Inflammatory macrophage treated with lipopolysaccharide for 1 hour (primary cell): ENCODE results near the gene CLIP2.
"Not testable (repeated sequence)": the region's sequence is repeated elsewhere in the genome, so short reads cannot be mapped to it uniquely, and the experiment has no call there.

ENCODE experiments used
- DNase-seq, 2 donors: peaks; one replicate each; pipeline ENCODE4 v3.0.0-alpha.2; 2020 to 2022

Gene CLIP2

DNA sequence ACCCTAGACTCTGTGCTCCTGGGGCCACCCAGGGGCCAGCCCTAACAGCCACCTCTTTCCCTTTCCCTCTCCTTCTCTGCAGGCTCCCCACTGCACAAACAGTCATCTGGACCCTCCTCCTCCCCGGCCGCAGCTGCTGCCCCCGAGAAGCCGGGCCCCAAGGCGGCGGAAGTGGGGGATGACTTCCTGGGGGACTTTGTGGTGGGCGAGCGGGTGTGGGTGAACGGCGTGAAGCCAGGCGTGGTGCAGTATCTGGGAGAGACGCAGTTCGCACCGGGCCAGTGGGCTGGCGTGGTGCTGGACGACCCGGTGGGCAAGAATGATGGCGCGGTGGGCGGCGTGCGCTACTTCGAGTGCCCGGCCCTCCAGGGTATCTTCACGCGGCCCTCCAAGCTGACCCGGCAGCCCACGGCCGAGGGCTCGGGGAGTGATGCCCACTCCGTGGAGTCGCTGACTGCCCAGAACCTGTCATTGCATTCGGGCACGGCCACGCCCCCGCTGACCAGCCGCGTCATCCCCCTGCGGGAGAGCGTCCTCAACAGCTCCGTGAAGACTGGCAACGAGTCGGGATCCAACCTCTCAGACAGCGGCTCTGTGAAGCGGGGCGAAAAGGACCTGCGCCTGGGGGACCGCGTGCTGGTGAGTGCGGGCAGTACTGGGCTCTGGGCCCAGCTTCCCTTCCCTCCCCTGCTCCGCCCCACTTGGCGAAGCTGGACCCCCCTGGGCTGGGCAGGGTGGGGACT is 49.3 kb downstream of the CLIP2 start:
- no peak for DNase-seq

DNA sequence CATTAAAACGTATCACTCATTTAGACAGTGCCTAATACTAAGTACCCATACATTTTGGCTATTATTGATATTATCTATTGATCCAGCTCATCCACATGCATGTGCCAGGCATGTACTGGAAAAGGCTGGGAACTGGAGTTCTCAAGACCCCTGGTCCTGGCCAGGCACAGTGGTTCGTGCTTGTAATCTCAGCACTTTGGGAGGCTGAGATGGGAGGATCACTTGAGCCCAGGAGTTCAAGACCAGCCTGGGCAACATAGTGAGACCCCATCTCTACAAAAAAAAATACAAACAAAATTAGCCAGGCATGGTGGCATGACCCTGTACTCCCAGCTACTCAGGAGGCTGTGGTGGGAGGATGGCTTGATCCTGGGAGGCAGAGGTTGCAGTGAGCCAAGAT is 50.4 kb downstream of the CLIP2 start:
- not testable (repeated sequence) for DNase-seq

DNA sequence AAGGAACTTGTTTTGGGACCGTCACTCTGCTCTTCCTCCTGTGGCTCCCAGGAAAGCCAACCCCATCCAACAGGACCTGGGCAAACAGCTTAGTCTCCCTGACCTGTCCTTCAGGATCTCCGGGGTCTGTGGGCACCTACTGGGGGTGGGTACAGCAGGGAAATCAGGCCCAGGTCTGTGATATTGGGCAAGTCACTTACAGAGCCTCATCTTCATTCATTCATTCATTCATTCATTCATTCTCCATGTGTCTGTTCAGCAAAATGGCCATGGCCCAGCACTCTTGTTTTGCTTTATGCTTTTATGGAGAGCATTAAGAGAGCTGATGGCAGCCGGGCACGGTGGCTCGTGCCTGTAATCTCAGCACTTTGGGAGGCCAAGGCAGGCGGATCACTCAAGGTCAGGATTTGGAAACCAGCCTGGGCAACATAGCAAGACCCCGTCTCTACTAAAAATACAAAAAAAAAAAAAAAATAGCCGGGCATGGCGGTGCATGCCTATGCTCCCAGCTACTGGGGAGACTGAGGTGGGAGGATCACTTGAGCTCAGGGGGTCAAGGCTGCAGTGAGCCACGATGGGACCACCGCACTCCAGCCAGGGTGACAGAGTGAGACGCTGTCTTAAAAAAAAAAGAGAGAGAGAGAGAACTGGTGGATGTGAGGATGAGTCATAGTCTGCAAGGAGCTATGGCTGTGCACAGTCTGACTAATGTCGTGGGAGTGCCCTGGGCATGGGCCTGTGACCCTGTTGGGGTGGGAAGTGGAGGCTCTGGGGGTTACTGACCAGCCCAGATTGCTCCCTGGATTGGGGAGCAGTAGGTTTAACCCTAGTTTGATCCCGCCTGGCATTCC is 54.3 kb downstream of the CLIP2 start:
- peak; percentile 52 to 87 for DNase-seq

DNA sequence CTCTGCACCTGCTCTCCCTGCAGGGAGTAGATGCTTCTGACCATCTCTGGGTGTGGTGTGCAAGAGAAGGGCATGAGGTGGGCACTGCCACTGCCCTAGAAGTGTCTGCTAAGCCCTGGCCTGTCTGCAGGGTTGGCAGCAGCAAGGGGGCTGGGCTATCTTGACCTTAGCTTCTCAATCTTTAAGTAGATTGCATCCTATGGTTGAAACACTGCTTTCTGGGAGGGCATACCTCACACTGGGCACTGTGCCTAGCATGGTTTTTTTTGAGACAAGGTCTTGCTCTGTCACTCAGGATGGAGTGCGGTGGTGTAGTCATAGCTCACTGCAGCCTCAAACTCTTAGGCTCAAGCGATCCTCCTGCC is 54.9 kb downstream of the CLIP2 start:
- no peak for DNase-seq

DNA sequence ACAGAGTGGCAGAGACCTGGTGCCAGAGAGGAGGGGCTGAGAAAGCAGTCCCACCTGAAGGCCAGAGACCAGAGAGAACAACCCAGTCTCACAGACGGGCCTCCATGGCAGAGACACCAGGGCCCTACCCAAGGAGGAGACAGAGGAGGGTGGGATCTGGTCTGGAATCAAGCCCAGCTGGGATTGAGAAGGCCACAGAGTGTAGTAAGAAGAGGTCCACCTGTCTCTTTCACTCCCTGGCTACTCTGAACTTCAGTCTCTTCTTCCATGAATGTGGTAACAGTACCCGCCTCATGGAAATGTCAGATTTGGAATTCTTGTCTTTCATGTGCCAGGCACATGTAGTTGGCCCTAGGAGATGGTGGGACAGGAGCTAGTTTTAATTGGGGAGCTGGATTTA is 55.6 kb downstream of the CLIP2 start:
- DNase-seq, result no peak

DNA sequence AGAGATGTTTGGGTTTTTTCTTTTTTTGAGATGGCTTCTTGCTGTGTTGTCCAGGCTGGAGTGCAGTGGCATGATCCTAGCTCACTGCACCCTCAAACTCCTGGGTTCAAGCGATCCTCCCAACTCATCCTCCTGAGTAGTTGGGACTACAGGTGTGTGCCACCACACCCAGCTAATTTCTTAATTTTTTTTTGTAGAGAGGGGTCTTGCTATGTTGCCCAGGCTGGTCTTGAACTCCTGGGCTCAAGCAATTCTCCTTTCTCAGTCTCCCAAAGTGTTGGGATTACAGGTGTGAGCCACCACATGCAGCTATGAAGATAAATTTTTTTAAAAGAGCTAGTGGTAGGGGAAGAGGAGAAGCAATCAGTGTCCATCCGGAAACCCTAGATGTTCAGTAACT is 56.8 kb downstream of the CLIP2 start:
- DNase-seq, result no peak

DNA sequence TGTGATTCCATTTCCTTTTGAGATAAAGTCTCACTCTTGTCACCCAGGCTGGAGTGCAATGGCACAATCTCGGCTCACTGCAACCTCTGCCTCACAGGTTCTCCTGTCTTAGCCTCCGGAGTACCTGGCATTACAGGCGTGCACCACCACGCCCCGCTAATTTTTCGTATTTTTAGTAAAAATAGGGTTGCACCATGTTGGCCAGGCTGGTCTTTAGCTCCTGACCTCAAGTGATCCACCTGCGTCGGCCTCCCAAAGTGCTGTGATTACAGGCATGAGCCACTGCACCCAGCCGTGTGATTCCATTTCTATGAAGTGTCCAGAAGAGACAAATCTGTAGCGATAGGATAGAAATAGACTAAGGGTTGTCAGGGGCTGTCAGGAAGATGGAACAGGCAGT is 60.4 kb downstream of the CLIP2 start:
- DNase-seq, result no peak

DNA sequence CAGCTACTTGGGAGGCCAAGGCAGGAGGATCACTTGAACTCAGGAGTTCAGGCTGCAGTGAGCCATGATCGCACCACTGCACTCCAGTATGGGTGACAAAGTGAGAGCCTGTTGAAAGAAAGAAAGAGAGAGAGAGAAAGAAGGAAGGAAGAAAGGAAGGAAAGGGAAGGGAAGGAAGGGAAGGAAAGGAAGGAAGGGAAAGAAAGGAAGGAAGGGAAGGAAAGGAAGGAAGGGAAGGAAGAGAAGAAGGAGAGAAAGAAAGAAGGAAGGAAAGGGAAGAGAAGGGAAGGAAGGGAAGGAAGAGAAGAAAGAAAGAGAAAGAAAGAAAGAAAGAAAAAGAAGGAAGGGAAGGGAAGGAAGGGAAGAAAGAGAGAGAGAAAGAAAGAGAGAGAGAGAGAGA is 61.5 kb downstream of the CLIP2 start:
- no peak for DNase-seq

DNA sequence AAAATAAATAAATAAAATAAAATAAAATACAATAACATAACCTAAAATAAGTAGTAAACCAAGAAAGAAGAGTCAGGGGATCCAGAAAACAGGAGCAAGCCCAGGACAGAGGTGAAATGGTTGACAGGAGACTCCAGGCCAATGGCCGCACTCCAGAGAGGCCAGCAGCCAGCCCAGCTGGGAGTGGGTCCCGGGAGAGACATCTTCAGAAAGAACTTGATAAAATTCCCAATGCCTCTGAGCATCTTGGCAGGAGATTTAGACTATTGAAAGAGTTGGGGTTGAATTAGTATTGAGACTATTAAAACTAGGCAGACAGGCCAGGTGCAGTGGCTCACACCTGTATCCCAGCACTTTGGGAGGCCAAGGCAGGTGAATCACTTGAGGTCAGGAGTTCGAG is 62.6 kb downstream of the CLIP2 start:
- no peak for DNase-seq

DNA sequence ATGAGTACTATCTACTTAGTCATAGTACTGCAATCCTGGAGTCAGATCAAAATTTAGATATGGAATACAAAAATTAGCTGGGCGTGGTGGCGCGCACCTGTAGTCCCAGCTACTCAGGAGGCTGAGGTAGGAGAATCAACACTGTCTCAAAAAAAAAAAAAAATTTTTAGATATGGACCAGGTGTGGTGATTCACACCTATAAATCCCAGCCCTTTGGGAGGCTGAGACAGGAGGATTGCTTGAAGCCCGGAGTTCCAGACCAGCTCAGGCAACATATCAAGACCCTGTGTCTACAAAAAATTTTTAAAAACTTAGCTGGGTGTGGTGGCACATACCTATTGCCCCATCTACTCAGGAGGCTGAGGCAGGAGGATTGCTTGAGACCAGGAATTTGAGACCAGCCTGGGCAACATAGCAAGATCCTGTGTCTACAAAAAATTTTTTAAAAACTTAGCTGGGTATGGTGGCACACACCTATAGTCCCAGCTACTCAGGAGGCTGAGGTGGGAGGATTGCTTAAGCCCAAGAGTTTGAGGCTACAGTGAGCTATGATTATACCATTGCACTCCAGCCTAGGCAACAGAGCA is 63.4 kb downstream of the CLIP2 start:
- not testable (repeated sequence) for DNase-seq

DNA sequence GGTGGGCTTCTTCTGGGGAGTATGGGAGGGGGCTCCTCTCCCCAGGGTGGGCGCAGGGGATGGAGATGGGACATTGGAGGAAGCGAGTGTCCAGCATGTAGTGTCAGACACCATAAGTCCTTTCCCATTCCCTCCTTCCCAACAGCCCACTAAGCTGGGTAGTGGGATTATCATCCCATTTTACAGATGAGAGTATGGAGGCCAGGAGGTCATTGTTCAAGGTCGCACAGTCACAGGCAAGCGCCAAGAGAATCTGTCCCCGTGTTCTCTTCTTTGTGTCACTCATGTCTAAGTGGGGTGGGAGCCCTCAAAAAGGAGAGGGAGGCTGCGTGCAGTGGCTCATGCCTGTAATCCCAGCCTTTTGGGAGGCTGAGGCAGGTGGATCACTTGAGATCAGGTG is 64.8 kb downstream of the CLIP2 start:
- no peak for DNase-seq

DNA sequence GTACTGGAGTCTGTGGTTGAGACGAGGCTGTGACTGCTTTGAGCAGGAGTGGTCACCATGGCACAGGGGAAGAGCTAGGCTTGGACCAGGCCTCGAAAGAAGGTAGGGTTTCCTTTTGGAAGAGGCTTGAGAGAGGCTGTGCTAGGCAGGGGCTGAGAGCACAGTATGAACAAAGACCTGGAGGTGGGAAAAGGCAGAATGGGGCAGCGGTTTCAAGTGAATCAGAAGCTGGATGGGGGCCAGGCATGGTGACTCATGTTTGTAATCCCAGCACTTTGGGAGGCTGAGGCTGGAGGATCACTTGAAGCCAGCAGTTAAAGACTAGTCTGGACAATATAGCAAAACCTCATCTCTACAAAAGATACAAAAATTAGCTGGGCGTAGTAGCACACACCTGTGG is 65.9 kb downstream of the CLIP2 start:
- DNase-seq, result peak in 1 of 2 donors; percentile 9

DNA sequence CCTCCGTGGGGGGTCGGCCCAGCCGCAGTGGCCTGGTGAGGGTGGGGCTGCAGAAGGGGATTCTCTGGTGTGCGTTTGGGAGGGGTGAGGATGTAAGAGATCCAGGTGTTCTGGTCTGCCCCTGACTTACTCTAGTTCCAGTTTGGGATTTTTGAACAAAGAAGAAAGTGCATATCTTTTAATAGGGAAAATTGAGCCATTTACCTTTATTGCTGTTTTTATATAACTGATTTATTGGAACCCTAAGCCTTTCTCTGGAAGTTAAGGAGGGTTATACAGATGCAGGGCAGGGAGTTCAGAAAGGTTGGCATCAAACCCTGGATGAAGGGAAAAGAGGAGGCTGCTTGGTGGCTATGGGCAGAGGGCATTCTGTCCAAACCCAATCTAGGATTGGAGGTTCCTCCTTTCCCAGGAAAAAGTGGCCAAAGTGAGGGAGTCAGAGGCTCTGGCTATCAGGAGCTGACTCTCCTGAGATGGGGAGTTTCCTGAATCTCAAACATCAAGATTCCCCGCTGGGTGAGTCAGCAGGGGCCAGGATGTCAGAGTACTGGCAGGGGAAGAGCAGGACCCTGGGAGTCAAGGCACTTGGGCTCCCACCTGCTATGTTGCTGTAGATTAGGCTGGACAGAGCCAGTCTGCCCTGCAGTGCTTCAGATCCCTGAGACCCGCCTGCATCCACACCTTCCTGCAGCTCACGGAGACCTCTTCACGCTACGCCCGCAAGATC is 67.5 kb downstream of the CLIP2 start:
- no peak for DNase-seq

DNA sequence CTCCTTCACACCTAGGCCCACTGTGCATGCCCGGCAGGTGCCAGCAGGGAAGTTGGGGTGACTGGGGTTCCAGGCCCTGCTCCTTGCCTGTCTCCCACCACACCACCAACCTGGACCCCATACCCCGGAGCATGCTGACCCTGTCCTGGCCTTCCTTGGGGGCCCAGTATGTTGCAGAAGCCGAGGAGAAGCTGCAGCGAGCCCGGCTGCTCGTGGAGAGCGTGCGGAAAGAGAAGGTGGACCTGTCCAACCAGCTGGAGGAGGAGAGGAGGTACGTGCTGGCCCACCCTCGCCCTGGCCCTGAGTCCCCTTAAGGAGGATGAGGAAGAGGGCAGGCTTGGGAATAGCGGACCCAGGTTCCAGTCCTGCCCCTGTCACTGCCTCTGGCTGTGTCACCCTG is 70.8 kb downstream of the CLIP2 start:
- no peak for DNase-seq

DNA sequence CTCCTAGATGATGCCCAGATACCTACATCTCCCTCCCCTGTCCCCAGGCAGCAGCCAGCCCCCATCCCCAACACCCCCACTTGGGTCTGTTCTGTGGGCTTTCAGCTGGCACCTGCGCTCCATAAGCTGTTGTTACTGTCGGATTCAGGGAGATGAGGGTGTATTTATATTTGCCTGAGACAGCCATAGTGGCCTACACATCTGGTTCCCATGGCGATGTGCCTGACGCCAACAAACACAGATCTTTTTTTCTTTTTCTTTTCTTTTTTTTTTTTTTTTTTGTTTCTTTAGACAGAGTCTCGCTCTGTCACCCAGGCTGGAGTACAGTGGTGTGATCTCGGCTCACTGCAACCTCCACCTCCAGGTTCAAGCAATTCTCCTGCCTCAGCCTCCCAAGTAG is 73.1 kb downstream of the CLIP2 start:
- DNase-seq, result no peak

DNA sequence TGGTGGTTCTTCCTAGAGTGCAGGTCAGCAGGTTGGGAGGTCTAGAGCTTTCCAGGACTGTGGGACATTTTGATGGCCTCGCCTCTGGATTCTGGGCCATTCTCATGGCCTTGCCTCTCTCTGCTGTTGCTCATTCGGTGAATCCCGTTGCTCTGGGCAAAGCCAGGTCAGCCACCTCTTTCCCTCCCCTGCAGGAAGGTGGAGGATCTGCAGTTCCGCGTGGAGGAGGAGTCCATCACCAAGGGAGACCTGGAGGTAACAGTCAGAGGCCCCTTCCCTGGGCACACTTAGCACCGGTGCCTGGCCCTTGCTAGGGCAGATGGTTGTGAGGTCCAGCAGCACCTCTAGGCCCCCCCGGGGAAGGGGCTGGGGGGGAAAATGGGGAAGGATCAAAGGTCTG is 74.9 kb downstream of the CLIP2 start:
- no peak for DNase-seq

DNA sequence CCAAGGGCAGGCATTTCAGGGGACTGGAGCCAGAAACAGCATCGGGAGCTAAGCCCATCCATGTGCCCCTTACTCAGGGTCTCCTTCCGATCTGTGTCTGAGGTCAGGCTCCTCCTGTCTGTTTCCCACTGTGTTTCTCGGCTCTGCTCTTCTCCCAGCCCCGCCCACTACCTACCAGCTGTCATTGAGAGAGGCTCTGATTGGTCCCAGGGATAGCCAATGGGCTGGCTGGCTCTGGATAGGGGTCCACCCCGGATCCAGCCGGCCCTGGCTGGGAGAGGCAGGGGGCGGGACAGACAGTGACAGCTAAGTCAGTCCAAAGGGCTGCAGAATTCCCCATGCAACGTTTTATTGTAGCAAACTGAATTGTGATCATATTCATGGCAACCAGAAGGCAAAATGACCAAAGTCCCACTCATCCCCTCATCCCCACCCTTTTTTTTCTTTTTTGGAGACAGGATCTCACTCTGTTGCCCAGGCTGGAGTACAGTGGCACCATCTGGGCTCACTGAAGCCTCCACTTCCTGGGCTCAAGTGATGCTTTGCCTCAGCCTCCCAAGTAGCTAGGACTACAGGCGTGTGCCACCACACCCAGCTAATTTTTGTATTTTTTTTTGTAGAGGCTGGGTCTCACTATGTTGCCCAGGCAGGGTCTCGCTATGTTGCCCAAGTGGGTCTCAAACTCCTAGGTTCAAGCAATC is 76.3 kb downstream of the CLIP2 start:
- no peak for DNase-seq

DNA sequence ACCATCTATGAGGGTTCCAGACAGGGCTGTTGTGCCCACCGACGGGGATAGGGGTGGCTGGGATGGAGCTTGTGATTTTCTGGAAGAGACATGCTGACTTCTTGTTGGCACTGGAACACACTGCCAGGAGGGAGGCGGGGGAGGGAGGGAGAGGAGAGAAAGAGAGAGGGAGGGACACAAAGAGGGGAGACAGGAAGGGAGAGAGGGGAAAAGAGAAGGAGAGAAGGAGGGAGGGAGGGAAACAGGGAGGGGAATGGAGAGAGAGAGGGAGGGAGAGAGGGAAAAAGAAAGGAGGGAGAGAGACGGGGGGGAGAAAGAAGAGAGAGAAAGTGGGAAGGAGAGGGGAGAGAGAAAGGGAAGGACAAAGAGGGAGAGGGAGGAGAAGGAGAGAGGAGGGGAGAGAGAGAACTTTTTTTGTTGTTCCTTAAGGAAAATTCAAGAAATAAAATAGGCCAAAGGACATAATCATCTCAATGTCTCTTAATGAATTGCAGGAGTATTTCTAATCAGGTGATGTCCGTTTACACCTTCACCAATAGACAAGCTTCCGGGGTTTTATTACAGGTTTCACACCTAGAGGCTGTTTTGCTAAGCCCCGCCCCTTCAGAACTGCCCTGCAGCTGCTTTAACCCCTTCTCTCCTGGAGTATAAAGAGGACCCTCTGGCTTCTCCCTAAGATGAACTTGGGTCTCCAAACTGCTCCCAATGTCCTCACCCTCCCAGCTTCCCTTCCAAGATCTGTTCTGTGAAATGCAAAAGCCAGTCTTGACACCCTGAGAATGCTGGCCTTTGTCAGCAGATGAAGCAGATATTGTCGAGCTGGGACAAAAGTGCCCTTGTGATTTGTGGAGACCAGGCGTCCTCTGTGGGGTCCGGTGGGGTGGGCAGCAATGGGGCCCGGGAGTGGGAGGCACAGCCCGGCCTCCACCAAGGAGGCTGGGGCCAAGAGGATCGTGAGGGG is 82.5 kb downstream of the CLIP2 start:
- no peak for DNase-seq

DNA sequence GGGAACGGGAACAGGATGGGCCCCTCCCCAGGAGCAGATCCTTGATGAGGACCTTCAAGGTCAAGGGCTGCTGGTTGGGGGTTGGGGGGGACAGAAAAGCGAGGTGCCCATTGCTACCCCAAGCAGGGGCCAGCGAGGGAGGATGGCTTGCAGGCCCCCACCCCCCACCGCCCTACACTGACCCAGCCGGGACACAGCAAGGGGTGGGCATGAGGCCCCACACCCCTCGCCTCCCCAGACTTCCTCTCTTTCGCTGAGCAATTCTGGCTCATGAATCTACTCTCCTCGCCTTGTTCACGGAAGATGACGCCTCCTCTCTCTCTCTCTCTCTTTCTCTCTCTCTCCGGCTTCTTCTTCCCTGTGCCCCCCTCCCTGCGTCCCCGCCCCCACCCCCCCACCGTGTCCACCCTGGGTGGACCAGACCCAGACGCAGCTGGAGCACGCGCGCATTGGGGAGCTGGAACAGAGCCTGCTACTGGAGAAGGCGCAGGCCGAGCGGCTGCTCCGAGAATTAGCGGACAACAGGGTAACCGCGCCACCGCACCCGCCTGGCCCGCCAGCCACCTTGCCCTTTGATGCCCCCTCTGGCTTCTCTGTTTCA is 83.4 kb downstream of the CLIP2 start:
- DNase-seq, result no peak

DNA sequence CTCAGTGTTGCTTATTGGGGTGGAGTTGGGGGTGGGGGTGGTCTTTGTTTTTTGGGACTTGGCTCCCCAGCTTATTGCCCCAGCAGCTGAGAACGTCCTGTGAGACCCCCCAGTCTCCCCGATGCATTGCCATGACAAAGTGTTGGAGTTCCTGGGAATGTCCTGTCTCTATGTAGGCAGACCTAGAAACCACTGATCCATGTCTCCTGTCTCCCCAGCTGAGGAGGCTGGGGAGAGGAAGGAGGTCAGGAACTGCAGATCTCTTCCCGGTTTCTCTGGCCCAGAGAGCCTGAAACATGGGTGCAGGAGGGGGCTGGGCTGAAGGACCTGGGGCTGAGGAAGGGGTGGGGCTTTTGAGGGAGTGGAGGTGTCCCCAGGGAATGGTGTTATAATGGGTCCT is 84.3 kb downstream of the CLIP2 start:
- no peak for DNase-seq

DNA sequence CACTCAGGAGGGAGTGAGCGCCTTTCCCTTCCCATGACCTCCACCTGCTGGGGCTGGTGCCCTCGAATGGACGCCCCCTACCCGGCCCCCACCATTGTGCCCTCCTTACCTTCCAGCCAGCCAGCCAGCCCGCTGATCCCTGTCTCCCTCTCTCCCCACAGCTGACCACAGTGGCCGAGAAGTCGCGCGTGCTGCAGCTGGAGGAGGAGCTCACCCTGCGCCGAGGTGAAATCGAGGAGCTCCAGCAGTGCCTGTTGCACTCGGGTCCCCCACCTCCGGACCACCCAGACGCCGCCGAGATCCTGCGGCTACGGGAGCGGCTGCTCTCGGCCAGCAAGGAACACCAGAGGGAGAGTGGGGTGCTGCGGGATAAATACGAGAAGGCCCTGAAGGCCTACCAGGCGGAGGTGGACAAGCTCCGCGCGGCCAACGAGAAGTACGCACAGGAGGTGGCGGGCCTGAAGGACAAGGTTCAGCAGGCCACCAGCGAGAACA is 86.6 kb downstream of the CLIP2 start:
- no peak for DNase-seq
